ENCODE measurements around the gene NEUROD2.
"Not testable (repeated sequence)": the region's sequence is repeated elsewhere in the genome, so short reads cannot be mapped to it uniquely, and the experiment has no call there.

Gene NEUROD2

DNA sequence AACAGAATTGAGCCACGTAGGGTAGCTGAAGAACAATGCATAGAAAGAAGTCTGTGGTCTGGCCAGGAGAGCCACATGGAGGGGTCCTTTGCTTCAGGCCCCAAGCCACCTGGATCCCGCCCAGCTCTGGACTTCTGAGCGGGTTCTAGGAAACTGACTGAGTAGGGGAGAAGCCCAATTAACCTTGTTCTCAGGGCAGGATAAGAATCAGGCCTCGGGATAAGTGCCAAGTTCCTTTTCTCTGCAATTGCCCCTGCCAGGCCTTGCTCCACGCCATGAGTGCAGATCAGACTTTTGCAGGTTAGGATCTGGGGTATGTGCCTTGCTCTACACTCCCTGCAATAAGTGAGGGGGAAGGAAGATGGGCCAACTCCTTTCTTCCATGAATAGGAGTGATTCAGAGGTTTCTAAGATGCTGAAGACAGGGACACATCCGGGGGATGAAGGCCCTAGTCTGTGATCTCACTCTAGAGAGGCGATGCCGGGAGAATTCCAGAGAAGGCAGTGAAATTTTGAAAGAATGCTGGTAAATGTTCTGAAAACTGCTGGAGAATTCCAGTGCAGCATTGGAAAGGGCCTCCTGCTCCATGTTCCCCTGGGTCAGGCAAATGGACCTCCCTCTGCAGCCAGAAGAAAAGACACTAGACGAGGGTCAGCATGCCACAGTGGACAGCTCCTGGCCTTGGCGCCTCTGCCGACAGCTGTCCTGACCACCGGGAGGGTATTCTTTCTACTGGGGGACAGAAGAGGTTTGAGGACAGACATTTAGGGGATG lies 5.8 kb downstream of the NEUROD2 start:
- DNase-seq, result no peak

DNA sequence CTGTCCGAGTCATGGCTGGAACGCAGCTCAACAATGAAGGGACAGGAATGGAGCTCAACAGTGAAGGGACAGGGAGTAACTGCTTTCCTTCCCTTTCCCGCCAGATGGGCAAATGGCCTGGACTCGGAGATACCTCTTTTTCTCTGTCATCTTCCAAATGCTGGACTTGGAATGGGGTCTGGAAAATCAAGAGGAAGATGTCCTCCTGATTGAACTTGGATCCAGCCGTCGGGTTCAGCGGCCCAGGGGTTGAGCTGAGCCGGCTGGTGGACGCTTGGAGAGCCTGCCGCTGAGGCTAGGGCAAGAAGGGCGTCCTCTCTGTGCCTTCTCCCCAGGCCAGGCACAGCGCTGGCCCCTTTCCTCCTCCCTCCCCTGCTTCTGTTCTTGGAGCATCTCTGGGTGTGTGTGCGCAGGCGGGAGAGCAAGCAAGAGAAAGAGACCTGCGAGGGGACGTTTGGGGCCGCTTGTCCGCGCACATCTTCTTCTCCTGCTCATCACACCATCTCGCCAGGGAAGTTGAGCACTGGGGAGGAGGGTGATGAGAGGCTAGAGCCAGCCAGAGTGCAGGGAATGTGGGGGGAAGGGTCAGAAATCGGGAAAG lies 6.6 kb downstream of the NEUROD2 start:
- no peak for DNase-seq

DNA sequence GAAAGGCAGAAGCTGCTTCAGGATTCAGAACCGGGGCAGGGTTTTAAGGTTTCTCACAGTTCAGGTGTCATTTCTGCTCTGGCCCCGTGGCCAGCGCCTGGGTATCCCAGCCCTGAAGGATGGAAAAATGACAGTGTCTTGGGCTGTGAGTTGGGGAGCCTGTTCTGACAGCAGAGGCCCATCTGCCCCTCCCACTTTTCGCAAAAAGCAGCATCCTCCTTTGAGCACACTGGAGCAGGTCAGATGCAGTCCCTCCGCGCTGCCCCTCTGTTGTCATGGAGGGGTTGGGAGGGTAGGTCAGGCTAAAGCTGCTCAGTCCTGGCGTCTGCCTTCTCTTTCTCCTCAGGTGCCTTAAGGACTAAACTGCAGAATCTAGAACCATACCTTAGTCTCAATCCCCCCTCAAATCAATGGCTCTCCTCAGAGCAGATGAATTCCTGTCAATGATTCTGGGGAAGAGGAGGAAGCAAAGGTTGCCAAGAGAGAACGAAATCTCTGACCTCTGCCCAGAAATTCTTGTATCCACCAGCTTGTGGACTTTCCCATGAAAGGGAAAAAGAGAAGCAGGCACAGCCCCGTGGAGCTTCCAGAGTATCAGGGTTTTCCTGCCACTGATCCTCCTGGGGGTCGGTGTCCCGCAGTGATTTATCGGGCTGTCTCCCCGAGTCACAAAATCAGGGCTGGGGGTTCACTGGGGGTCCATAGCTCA lies 7.3 kb downstream of the NEUROD2 start:
- no peak for DNase-seq

DNA sequence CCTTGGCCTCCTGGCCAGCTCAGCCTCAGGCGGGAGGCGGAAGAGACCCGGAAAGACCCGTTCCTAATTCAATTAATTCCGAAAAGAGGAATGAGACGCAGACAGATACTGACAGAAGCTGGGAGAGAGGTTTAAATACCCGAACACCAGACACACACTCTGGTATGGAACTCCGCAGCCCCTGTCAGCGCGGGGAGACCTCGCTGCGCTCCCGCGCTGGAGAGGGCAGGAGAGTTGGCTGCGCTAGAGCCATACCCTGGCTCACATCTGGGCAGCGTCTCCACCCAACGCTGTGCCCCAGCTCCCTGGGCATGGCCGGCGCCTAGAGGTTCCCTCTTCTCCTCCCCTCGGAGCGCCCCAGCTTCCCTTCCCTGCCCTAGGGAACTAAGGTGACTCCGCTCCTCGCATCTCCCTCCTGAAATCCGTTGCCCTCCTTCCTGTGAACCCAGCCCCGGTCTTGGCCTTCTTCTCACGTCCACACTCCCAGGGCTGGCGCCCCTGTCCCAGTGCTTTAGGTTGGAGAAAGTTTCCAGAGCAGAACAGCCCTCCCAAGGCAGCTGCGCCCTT lies 8.0 kb downstream of the NEUROD2 start:
- no peak for DNase-seq

DNA sequence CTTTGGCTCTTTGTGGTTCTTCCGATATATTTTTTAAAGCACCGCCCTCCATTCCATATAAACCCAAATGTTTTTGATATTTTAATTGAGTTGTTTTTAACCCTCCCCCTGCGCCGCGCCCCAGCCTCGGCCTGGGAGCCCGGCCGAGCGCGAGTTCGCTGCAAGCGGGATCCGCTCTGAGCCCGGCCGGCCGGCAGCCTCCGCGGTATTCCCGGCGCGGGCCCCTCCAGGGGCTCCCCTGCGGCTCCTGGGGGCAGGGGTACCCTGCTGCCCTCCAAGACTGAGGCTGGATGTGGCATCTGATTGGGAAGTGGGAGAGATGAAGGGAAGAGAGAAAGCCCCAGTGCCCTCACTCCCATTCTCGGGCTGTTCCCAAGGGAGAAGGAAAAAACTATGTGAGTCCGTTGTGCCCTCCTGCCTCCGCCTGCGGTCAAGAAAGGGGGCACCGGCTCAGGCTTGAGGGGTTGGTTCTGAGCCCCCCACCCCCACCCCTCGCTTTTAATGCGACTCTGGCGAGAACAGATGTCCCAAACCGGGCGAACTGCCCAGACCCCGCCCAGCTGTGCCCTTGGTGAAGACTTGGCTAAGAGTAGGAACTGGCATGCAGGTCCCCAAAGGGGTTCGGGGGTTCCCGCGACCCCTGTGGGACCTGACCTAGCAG lies 8.6 kb downstream of the NEUROD2 start:
- DNase-seq, result no peak

DNA sequence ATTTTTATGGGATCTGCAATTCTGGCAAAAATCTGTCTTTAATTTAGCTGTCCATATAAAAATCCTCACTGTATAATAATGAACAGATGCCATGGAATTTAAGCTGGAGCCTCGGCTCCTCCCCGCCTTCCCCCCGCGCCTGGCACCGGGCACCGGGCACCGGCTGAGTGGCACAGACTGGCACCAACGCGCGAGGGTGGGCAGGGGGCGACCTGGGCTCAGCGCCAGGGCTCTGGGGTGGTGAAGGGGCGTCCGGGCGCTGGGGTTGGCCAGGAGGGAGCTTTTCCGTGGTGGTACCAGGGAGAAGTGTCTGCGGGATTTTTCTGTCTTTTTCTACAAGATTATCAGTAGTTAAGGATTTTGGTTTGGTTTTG lies 9.1 kb downstream of the NEUROD2 start:
- no peak for DNase-seq

DNA sequence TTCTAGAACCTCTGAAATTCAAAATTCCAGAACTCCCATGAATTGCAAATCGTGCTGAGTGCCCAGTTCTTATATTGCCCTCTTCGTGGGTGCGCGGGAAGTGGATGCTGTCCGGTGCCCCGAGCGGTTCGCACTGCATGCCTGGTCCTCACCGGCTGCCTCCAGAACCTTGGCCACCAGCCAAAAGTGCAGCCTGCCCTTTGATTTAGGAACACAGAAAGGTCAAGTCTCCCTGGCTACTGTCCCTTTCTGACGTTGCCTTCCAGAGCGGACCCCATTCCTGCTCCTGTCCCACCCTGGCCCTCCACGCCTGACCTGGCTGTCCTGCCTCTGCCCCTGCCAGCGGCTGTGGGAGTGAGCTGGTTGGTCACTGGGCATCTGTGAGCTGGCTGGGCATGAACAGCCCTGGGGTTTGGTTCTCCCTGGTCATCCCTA lies 9.7 kb downstream of the NEUROD2 start:
- DNase-seq, result no peak

DNA sequence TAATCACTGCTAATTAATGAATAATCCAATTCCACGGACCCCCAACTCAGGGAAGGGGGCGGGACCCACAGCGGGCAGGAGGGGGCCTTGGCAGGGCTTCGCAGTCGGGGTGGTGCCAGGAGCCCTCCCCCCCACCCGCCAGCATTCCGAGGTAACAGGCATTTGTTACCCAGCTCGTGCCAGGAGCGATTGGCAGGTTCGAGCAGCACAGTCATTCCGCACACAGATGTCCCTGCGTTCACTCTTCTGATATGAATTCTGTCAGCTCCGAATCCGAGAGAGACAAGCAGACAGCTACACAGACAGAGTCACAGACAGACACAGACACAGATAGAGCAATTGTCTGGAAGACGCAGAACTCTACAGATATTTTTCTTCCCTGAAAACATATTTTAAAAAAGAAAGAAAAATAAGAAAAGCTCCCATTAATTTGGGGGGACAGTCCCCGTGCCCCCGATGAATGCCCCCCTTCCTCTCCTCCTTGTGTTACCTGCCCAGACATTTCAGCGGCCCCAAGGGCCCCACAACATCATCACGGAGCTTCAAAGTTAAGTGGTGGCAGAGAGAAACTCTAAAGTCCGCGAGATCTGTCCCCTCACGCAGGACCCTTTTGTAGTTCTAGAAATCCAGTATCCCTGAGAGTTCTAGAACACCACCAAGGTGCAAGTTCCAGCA lies 10.2 kb downstream of the NEUROD2 start:
- DNase-seq, result no peak

DNA sequence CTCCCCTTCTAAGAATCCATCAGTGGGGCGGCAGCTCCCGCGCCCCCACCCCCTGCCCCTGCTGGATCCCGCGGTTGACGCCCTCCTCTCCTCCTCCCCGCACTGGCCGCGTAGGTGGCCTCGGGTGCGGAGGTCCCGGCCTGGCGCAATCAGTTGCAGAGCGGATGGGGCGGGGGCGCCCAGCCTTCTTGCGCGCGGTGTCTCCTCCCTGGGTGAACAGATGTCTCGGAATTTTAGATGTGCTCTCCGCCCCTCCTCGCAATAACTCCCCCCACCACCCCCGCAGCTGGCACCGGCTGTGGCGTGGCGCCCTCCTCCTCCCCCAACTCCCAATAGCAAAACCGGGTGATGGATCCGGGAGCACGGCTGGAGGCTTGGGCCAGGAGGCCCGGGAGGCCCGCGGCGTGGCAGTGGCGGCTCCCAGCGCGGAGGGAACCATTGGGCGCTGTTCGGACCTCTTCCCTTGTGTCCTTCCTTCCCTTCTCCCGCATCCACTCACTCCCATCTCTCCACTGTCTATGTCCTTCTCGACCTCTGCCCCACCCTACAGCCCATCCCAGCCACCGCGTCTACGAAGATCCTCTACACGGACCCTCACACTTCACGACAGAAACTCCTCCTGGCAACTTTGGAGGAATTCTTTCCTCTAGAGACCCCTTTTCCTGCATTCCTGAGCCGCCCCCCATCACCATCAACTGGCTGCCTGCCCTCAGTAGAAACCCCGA lies 11.0 kb downstream of the NEUROD2 start:
- no peak for DNase-seq

DNA sequence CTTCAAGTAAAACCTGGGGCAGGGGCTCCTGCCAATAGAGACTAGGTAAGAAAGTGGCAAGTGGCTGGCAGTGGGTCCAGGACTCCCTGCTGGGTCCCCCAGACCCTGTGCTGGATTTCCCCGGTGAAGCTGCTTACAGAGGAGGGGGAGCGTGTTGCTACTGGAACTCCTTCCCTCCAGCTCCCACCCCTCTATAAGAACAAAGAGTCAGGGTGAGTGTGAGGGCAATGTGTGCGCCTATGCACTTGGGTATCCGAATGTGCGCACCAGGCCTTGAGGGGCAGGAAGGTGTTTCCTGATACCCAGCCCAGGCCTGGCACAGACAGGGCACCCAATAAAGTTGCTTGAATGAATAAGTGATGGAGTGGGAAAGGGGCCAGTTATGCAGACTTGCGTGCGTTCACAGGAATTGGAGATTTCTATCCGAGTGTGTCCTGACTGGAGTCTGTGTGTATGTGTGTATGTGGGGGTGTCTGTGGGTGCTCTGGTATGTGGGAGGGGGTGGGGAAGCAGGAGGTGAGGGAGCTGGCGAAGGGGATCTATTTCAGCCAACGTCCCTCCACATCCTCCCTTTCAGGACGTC lies 11.7 kb downstream of the NEUROD2 start:
- no peak for DNase-seq

DNA sequence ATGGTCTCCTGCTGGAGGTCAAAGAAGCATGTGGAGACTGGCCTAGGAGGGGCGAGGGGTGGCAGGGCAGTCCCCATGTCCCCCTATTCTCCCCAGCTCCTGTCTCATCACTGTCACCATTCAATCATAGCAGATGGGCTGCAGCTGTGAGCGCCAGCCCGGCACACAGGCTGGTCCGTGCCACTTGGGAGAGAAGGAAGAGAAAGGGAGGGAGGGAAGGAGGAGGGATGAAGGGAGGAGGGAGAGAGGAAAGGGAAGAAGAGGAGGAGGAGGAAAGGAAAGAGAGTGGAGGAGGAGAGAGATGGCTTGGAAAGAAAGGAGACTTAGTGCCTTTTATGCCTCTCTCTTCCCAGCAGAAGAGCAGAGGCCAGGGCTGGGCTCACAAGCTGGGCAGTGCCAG lies 12.4 kb downstream of the NEUROD2 start:
- DNase-seq, result no peak

DNA sequence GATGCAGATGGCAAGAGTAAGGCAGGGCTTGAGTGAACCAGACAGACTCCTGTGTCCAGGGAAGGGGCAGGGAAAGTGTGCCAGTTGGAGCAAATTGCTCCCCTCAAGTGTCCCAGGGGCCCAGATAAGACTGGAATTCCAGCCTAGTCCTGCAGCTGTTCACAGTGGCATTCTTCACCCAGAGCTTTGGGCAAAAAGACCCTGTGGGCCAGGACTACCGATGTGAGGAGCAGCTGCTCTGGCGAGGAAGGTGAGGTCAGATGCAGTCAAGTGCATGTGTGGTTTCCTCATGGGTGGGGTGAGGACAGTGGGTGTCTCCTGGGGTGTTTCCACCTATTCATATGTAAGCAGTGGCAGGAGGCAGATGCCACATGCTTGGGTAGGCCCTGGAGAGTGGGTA lies 14.3 kb downstream of the NEUROD2 start:
- DNase-seq, result no peak

DNA sequence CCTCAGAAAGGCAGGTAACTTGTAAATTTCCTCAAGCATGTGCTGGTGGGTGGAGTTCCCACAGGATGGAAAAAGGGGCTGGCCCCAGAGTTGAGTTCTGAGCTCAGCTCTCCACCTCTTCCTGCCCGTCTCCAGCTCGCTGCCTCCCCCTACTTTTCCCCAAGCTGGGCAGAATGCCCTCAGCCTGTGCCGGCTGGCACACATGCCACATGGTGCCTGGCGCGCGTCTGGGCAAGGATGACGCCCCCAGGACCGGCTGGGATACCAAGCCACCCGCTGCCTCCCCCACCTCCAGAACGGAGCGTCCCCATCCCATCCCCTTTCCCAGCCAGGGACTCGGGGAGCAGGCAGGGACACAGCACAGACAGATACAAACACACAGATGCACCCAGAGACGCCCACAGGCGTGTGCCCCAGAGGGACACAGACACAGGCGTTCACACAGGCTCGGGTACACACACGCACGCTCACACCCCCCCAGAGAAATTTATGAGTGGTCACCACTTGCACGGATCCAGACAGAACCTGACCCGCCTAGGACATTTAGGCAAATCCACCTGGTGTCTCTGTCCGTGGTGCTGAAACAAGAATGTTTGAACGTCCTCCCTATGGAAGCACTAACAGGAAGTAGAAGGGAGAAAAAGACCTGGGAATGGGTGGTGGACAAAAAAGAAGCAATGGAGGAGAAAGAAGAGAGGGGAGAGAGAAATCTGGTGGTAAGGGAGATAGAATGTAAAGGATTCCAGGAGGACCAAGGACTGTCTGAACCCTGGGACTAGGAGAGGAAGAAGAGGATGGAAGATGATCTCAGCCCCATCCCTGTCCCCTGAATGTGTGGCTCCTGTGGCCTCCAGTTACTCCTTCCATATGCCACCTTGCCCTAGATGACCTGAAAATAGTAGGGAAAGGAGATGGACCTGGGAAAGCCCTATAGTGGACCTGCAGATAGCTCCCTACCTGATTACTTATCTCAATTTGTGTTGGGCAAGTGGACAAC lies 15.5 kb downstream of the NEUROD2 start:
- no peak for DNase-seq

DNA sequence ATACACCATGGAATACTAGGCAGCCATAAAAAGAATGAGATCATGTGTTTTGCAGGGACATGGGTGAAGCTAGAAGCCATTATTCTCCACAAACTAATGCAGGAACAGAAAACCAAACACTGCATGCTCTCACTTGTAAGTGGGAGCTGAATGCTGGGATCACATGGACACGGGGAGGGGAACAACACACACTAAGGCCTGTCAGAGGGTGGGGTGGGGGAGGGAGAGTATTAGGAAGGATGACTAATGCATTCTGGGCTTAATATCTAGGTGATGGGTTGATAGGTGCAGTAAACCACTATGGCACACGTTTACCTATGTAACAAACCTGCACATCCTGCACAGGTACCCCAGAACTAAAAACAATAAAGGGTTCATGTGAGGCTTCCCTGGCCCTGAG lies 17.5 kb downstream of the NEUROD2 start:
- not testable (repeated sequence) for DNase-seq

DNA sequence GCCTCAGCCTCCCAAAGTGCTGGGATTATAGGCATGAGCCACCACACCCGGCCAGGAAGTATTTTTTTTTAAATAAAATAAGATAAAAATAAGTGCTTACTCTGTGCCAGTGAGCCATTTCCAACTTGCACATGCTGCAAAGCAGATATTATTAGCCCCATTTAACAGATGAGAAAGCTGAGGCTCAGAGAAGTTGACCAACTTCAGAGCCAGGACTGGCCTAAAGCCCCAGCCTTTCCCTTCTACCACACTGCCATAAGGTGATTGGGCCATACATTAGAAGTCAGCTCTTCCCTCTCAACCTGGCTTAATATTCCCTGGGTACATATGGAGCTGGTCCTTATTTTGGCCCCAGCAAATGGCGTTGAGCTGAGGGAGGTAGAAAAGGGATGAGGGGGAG lies 25.1 kb downstream of the NEUROD2 start:
- no peak for DNase-seq

DNA sequence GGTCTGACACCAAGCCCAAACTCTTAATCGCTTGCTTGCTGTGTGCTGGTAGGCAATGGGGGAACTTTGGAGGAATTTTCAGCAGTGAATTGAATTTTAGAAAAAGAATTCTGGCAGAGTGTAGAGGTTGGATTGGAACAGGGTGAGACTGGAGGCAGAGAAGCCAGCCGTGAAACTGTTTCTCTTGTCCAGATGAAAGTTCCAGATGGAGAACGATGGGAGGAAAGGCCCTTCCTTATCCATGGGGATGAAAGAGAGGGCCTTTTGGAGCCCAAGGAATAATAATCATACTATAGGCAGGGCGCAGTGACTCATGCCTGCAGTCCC lies 26.0 kb downstream of the NEUROD2 start:
- no peak for DNase-seq

DNA sequence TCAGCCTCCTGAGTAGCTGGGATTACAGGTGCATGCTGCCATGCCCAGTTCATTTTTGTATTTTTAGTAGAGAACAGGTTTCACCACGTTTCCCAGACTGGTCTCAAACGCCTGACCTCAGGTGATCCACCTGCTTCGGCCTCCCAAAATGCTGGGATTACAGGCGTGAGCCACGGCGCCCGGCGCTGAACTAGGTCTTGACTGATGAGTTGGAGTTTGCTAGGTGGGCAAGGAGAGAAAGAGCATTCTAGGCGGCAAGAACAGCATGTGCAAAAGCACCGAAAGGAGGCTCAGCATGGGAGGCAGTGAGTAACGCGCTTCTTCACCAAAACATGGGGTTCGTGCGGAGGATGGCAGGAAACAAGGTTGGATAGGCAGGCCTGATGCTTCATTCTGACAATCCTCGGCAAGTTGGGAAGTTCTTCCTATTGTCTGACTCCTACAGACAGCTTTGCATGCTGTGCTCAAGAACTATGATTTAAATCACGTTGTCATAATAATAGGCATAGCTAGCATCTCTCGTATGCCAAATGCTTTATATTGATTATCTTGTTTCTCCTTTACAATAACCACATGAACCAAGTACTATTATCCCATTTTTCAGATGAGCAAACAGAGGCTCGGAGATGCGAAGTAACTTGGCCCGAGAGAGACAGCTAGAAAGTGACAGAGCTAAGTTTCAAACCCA lies 26.5 kb downstream of the NEUROD2 start:
- DNase-seq, result no peak

DNA sequence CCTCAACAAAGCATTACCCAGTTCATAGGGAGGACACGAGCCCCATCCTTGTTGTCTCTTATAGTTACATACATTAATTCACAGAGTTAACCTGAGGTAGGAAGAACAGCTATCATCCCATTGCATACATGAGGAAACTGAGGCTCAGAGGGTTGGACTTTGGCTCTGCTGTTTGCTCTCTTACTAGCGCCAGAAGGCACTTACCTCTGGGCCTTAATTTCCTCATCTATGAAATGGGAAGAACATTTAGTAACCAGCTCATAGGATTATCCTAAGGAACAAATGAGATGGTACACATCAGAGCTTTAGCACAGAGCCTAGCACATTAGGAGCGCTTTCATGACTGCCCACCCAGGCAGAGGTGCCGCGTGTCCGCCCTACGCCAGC lies 27.6 kb downstream of the NEUROD2 start:
- DNase-seq, result no peak

DNA sequence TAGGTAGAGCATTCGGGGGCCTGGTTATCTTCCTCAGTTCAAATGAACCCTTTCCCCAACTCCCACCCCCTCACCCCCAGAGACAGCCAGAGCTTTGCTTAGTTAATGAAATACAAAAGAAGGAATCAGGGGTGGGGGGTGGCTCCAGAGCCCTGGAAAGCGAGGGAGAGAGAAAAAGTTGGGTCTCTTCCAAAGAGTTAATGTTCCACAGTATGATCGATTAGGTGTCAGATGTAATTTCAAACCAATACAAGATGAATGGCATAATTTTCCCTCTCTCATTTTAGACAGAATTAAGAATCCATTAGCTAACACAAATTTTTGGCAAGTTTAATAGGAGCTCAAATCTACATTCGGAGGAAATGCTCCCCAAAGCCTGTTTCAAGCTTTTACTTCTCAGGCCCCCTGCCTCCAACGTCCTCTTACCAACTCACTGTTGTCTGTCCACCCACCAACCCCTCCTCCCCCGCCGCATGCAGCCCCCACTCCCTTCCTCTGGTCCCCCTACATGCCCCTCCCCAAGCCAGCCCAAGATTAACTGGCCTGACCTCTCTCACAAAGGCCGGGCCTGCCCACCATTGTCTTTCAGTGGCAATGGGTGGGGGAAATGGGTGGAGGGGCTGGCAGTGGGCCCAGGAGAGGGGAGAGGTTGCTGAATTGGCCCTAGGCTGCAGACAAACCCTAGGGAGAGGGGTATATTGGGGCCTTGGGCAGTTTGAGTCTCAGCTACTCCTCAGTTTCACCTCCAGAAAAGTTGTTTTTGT lies 28.2 kb downstream of the NEUROD2 start:
- no peak for DNase-seq
